ENCODE measurements around the gene PTPN6. TPM values are rescaled to one million over a fixed set of nuclear protein-coding genes. Genes with fewer than 3 reads are reported as not detected.

The PTPN6 gene
- total and polyA plus RNA-seq, 2 of the 4 experiments (the other 2 are of a cell fraction), result under 0.01 to 0.14 TPM

DNA sequence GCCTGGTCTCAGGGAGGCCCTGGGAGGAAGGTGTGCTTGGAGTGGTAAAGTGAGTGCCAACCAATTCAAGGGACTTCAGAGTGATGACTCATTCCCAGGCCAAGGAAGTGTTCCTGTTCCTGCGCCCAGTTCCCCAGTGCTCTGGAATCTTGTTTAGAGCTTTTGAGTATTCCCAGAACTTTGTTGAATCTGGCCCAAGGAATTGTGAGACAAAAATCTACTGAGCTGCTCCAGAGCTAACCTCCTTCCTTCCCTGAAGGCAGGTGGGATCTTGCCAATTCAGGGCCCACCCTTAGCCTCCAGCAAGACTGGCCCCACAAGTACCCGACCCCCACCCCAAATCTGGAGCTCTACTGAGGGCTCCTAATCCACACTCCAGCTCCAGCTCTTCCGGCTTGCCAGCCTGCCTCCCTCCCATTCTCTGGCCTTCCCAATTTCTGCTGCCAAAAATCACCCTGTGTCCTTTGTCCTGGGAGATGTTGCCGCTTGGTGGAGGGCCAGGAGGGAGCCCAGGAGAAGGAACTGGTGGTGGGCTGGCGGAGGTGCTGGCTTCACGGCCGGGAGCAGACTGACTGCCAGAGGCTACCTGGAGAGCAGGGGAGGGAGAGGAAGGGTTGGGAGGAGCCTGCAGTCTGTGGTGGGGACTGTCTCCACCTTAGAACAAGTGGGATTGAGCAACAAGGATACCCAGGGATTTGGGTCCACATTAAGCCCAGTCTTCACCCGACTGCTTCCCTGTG is 25.4 kb upstream of the PTPN6 start (continued):
- TF ChIP-seq, protein P1, sequence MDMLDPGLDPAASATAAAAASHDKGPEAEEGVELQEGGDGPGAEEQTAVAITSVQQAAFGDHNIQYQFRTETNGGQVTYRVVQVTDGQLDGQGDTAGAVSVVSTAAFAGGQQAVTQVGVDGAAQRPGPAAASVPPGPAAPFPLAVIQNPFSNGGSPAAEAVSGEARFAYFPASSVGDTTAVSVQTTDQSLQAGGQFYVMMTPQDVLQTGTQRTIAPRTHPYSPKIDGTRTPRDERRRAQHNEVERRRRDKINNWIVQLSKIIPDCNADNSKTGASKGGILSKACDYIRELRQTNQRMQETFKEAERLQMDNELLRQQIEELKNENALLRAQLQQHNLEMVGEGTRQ (IDR thresholded peaks at IDR 0.05; ENCODE audit: low read depth, low read length), result no peak

DNA sequence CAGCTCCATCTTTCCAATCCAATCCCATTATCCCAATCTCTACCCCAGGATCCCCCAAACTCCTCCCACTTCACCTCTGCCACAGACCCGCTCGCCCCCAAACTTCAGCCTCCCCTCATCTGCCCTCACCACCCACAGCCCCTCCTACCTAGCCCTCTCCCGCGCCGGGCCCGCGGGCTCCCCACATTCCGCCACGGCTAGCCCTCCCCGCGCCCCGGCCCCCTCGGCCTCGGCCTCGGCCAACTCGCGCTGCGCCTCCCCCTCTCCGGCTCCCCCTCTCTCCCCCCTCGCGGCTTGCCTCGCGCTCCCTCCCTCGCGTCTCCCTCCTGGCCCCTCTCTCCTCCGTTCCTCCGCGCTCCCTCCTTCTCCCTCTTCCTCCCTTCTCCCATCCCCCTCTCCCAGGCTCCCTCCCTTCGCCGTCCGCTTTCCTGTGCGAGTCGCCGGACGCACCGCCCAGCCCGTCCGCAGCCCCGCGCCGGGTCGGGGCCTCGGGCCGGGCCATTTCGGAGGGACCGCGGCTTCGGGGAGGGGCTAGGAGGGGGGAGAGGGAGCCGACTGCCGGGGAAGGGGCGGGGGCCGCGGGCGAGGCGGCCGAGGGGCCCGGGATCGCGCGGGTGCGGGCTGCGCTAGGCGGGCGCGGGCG is 23.7 kb upstream of the PTPN6 start, which contains the start of gene ATN1:
TSS of gene ATN1 (plus strand) at position 581 of the 643 bp plus-strand sequence. CDS start 6,043 bp downstream, outside the sequence.
- no peak for TF ChIP-seq CEBPB (IDR thresholded peaks at IDR 0.05; ENCODE audit: low read depth, low read length)
- no peak for TF ChIP-seq RCOR1 (IDR thresholded peaks at IDR 0.05; ENCODE audit: insufficient replicate concordance, low read length)
- TF ChIP-seq MXI1 (IDR thresholded peaks at IDR 0.05; ENCODE audit: borderline replicate concordance, low read depth, low read length), result peak; percentile 30; the same call in 1 of the 2 replicates
- TF ChIP-seq BHLHE40 (IDR thresholded peaks at IDR 0.05; ENCODE audit: low read depth, low read length), result no peak
- peak; percentile 96 for TF ChIP-seq MAZ (IDR thresholded peaks at IDR 0.05; ENCODE audit: borderline replicate concordance, low read depth, low read length)
- 0 out of 2 replicates have a peak, but pooled peaks have one; percentile 31 for TF ChIP-seq POLR2A (IDR thresholded peaks at IDR 0.05; ENCODE audit: low read depth, low read length)
- H4K5ac ChIP-seq (ENCODE audit: low read depth, low read length), result peak within 1 kb of the TSS; percentile 74
- ChIA-PET CTCF (interaction anchor here (0.6 kb wide), 1 partner anchor 456 kb away, joined by 3 read pairs; no protein-coding TSS in a partner anchor), POLR2A (ENCODE audit: unreplicated experiment) (no interaction called here)
- peak within 1 kb of the TSS; percentile 93 for H3K4me3 ChIP-seq (ENCODE audit: insufficient read depth, low read depth, low read length)
- peak within 1 kb of the TSS; percentile 96 for H3K14ac ChIP-seq (replicated peaks; ENCODE audit: low read depth, low read length)
- peak within 1 kb of the TSS; percentile 99 for H2AK9ac ChIP-seq (replicated peaks; ENCODE audit: low read depth, low read length, poor library complexity)
- peaks cover 36% of the 10 kb centered on the region for H4K20me1 ChIP-seq (ENCODE audit: insufficient read depth, low read length)
- 0 out of 2 replicates have a peak within 1 kb of the TSS, but pooled peaks have one; percentile 34 for H2BK20ac ChIP-seq (ENCODE audit: low read depth, low read length)
- H3K36me3 ChIP-seq (ENCODE audit: control insufficient read depth, insufficient read depth, low read length), result peaks cover 12% of the 10 kb centered on the region
- ATAC-seq (ENCODE audit: low read depth) (peak; percentile 62), DNase-seq (peak; percentile 78)
- peak within 1 kb of the TSS; percentile 88 for H2AFZ ChIP-seq (replicated peaks; ENCODE audit: low read length, poor library complexity)
- H2BK5ac ChIP-seq (ENCODE audit: low read depth, low read length, poor library complexity, severe bottlenecking), result peak within 1 kb of the TSS; percentile 89
- 4% methylated on average over 8 of the region's 66 CpGs; no CpG with 5 or more reads in 1 of the 2 experiments for WGBS, 2 experiments (ENCODE audit: extremely low coverage in 2 of 2, insufficient read length in 1 of 2)
- peaks cover 25% of the 10 kb centered on the region for H3K4me1 ChIP-seq (ENCODE audit: control insufficient read depth, insufficient read depth, low read length)
- peak within 1 kb of the TSS; percentile 61 to 94 for H4K8ac ChIP-seq (ENCODE audit: low read depth in 2 of 2, low read length in 2 of 2)
- peaks cover 7% of the 10 kb centered on the region for H3K9me1 ChIP-seq (ENCODE audit: insufficient read depth, low read length)
- peaks cover 11 to 44% of the 10 kb centered on the region in 2 experiments; a peak in 3 of 4 replicates for H3K79me1 ChIP-seq (ENCODE audit: low read depth in 1 of 2, low read length in 2 of 2)
- no peaks in the 10 kb centered on the region for H3K9me3 ChIP-seq (ENCODE audit: control insufficient read depth, insufficient read depth, low read length)
- peak within 1 kb of the TSS; percentile 95 for H3K27ac ChIP-seq (ENCODE audit: insufficient read depth, low read length)
- H2BK15ac ChIP-seq (ENCODE audit: low read depth, low read length), result peak within 1 kb of the TSS; percentile 85; the same call in 1 of the 3 replicates
- H3K4ac ChIP-seq (ENCODE audit: low read depth, low read length), result peak within 1 kb of the TSS; percentile 98
- BruUV-seq (replicated peaks), result no TSS peak
- intact Hi-C loops (cut with micrococcal nuclease) (no loop called here), dilution Hi-C loops (cut with HindIII; ENCODE audit: low sequenced_read_pairs, unreplicated experiment) (no loop called here), in situ Hi-C loops (cut with MboI; ENCODE audit: low sequenced_read_pairs) (no loop called here)
- peak within 1 kb of the TSS; percentile 66 for H3K18ac ChIP-seq (ENCODE audit: low read depth, low read length)
- H4K91ac ChIP-seq (ENCODE audit: insufficient read depth, low read depth, low read length), result peak within 1 kb of the TSS; percentile 95
- peak within 1 kb of the TSS; percentile 96 for H3K9ac ChIP-seq (ENCODE audit: low read depth, low read length)
- peak within 1 kb of the TSS; percentile 98 for H3K4me2 ChIP-seq (ENCODE audit: low read depth, low read length)
- peak within 1 kb of the TSS; percentile 97 for H3K23ac ChIP-seq (ENCODE audit: low read depth, low read length)
- H3K27me3 ChIP-seq (ENCODE audit: control insufficient read depth, insufficient read depth, low read length), result no peaks in the 10 kb centered on the region
- peak within 1 kb of the TSS; percentile 96 for H3K56ac ChIP-seq (ENCODE audit: extremely low read depth, insufficient read depth, low read length)
- H2BK120ac ChIP-seq (ENCODE audit: low read depth, low read length), result peak within 1 kb of the TSS; percentile 71
- H2AK5ac ChIP-seq (ENCODE audit: low read depth, low read length), result peak within 1 kb of the TSS; percentile 97
